ENCODE results near the gene UBE4B. TPM values are rescaled to one million over a fixed set of nuclear protein-coding genes. Genes with fewer than 3 reads are reported as not detected.
A peak's percentile ranks its signal among the peaks of the same experiment; 100 is the strongest.
"Not testable (repeated sequence)": the region's sequence is repeated elsewhere in the genome, so short reads cannot be mapped to it uniquely, and the experiment has no call there.

UBE4B gene
- 10 to 100 TPM; 47.9 to 60.4 (median 53.0) TPM for polyA plus RNA-seq (ENCODE audit: insufficient read length in 4 of 4)

DNA sequence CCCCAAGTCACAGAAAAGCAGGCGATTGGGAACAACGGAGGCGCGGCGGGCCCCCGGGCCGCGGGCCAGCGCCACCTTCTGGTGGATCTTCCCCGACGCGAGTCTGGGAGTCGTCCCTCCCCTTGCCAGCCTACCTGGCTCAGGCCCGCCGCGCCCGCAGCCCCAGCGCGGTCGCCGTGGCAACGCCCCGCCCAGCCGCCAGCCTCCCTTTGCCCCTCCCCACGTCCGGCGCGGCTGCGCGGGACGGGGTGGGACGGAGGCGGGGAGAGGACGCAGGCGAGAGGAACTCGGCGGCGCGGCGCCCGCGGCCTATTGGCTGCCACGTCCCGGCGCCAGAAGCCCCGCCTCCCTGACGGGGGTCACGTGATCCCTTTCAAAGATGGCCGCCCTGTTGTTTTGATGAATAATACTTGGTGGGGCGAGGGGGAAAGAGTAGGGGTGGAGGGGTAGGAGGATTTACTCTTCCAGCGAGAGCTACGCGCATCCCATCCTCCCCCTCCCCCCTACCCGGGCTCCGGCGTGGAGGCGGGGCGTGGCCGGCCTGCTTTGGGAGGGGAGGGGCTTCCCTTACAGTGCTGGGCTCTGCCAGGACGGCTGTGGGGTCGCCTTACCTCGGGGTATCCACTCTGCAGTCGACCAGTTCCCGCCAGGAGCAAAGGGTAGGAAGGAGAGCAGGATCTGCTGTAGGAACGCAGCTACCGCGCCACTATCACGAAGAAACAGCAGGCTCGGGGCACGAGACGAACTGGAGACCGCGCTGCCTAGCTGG lies at the start of gene UBE4B:
Gene UBE4B (plus strand): TSS at position 369 of the 769 bp plus-strand sequence. CDS start 713 bp downstream, outside the sequence.
- peak; percentile 88 to 98 (median 96) for DNase-seq (ENCODE audit: low read depth in 4 of 4, low spot score in 2 of 4)

DNA sequence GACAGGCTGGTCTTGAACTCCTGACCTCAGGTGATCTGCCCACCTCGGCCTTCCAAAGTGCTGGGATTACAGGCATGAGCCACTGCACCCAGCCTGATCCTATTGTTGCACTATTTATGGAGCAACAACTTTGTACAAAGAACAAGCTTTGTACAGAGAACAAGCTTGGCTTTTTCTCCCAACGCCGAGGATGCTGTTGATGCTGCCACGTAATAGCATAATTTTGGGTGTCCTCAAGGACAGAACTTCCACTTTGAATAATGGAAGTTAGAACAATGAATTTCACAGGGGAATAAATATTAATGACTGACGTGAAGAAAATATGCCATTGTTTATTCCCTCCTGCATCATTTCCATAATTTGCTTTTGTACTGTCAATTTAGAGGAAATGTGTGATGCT lies 48.5 kb upstream of the UBE4B start:
- no peak for DNase-seq (ENCODE audit: low read depth in 4 of 4, low spot score in 2 of 4)

DNA sequence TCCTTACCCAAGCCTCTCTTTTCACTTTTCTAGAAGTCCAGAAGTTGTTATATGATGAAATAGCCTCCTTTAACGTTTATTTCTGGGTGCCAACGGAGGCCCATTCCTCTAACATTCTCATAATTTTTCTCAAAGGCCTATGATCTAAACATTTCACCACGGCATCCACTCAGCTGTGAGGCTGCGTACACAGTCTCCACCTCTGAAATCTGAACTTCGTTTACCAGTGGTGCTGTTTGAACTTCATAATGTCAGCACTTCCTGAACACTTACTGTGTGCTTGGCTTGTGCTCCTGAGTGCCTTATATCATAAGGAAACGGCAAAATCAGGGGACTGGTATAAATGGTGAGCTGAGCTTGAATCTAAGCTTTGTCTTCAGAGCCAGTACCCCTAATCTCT lies 47.8 kb upstream of the UBE4B start:
- no peak for DNase-seq (ENCODE audit: low read depth in 4 of 4, low spot score in 2 of 4)

DNA sequence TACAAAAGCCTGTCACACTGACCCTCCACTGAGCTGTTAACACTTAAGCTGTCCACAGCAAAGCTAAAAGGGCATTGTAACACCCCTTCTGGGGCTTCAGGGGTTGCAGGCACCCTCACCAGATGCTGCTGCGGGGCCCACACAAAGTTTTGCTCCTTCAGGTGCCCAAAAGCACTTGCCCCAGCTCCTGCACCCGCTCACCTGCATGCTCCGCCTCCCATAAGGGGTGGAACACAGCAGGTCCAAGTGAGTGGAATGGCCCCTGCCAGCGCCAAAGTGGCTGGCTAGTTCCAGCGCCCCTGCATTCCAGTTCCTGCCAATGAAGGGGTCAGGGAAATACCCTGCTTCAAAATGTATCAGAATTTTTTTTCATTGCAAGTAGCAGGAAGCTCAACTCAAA lies 43.0 kb upstream of the UBE4B start:
- DNase-seq (ENCODE audit: low read depth in 4 of 4, low spot score in 2 of 4), result no peak

DNA sequence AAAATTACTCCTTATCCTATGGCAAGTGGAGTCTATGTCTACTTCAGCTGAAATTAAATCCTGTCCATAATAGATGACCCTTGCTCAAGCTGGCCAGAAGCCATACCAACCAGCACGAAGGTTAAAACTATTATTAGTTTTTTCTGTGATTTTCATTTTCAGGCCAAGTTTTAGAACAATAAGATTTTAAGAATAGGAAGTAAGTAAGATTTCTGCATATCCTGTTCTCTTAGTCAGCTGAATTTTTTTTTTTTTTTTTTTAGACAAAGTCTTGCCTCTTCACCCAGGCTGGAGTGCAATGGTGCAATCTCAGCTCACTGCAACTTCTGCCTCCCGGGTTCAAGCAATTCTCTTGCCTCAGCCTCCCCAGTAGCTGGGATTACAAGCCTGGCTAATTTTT lies 41.8 kb upstream of the UBE4B start:
- DNase-seq (ENCODE audit: low read depth in 4 of 4, low spot score in 2 of 4), result no peak

DNA sequence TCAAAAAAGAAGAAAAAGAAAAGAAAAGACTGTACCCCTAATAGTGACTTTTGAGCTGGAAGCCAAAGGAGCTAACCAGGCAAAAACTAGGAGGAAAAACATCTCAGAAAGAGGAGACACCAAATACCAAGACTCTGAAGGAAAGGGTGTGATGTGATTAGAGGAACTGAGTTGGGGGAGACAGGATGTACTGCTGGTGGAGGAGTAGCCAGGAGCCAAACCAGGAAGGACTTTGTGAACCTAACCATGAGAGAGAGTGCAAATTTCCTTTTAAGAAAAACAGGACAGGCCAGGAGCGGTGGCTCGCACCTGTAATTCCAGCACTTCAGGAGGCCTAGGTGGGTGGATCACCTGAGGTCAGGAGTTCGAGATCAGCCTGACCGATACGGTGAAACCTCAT lies 39.8 kb upstream of the UBE4B start:
- no peak for DNase-seq (ENCODE audit: low read depth in 4 of 4, low spot score in 2 of 4)

DNA sequence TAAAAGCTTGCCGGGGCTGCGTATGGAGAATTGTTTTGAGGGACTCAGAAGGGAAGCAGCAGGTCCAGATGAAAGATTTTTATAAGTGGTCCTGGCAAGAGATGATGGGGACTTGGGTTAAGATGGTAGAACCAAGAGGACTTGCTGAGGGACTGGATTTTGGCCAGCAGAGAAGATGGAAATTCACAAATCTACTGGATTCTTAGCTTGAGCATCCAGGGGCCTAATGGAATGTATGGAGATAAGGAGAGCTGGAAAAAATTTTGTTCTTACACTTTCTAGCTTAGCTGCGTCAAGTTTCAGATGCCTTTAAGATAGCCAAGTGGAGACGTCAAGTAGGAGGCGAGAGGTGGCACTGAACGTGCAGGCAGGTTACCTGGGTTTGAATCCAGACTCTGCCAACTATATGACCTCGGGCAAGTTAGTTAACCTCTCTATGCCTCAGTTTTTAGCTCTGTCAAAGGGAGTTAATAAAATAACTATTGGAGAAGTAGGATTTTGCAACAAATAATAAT lies 39.1 kb upstream of the UBE4B start:
- no peak for DNase-seq (ENCODE audit: low read depth in 4 of 4, low spot score in 2 of 4)

DNA sequence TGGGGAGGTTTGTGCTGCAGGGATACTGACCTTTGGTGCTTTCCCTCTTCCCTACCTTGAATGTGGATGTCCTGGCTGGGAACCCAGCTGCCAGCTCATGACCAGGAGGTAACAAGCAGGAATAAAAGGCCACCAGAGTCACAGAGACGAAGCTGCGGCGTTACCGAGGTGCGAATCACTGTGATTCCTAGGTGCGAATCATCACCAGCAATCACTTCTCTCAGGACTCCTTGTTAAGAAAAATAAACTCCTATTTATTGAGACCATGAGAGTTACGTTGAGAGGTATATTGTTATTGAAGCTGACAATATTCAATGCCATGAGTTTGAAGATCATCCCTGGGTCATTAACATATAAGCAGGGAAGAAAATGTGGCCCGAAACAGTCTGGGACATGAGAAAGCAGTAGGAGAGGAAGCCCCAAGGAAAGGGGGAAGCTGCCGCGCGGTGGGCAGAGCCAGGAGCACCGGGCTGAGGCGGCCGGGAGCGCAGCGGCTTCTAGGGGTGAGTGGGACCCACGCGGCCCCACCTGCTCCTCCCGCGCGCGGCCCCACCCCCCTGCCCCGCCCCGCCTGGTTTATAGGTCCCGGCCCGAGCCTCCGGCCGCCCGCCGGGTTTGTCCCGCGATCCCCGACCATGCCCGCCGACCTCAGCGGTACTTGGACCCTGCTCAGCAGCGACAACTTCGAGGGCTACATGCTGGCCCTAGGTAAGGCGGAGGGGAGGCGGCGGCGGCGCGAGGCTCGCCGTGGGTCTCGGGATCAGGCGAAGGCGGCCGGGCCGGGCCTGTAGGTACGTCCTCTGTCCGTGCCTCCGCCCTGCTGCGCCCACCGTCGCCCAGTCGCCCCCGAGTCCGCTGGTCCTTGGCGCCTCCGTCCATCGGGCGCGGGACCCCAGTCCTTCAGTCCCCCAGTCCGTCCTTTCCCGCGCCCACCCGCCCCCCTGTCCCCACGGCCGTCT lies 35.9 kb upstream of the UBE4B start, which contains the start of gene RBP7:
Gene RBP7 (plus strand): TSS at position 605 of the 959 bp plus-strand sequence. CDS start 31 bp downstream, at position 636.
- no peak for DNase-seq (ENCODE audit: low read depth in 4 of 4, low spot score in 2 of 4)

DNA sequence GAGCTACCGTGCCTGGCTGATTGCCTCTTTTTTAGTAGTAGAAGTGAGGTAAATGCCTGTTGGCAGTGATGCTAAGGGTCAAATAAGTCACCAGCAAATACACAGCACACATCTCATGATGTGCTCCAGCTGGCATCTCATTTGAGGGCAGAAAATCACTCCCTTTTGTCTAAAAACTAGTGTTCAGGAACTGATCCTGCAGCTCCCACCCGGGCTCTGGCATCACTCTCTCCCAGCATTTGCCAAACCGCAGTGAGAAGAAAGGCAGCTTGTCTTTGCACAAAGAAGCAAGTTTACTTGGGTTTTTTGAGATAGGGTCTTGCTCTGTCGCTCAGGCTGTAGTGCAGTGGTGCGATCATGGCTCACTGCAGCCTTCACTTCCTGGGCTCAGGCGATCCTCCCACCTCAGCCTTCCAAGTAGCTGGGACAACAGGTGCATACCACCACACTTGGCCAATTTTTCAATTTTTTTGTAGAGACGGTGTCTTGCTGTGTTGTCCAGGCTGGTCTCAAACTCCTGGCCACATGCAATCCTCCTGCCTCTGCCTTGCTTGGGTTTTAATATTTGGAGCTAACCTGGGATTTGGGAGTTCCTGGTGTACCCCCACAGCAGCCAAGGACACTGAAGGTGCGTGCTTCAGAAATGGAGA lies 31.6 kb upstream of the UBE4B start:
- DNase-seq (ENCODE audit: low read depth in 4 of 4, low spot score in 2 of 4), result no peak

DNA sequence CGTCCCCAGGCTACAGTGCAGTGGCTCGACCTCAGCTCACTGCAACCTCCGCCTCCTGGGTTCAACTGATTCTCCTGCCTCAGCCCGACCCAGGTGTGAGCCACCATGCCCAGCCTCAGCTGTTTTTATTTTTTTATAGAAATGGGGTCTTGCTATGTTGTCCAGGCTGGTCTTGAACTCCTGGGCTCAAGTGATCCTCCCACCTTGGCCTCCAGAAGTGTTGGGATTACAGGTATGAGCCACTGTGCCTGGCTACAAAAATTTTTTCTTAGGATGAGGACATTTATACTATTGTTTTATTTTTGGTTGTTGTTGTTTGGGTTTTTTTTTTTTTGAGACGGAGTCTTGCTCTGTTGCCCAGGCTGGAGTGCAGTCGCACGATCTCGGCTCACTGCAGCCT lies 27.5 kb upstream of the UBE4B start:
- not testable (repeated sequence) for DNase-seq (ENCODE audit: low read depth in 4 of 4, low spot score in 2 of 4)

DNA sequence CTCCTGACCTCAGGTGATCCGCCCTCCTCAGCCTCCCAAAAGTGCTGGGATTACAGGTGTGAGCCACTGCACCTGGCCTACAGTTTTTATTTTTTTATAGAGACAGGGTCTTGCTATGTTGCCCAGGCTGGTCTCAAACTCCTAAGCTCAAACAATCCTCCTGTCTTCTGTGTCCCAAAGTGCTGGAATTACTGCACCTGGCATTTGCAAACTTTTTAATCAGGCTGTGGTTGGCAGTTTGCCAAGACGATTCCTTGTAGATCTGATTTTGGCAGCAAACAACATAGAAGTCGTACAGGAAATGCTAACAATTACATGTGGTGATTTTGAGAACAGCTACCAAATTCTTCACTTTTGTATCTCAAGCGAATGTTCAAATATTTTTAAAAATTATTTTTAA lies 25.6 kb upstream of the UBE4B start:
- no peak for DNase-seq (ENCODE audit: low read depth in 4 of 4, low spot score in 2 of 4)

DNA sequence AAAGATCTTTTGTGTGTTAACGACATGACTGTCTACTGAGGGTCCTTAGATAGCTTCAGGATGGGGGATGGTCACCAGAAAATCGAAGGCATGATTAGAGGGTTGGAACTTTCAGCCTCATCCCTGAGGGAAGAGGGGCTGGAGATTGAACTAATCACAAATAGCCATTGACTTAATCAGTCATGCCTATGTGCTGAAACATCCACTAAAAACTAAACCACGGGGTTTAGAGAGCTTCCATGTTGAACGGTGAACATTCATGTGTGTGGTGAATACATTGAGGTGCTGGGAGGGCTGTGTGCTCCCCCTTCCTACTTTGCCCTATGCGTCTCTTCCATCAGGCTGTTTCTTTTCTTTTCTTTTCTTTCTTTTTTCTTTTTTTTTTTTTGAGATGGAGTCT lies 18.7 kb upstream of the UBE4B start:
- DNase-seq (ENCODE audit: low read depth in 4 of 4, low spot score in 2 of 4), result no peak

DNA sequence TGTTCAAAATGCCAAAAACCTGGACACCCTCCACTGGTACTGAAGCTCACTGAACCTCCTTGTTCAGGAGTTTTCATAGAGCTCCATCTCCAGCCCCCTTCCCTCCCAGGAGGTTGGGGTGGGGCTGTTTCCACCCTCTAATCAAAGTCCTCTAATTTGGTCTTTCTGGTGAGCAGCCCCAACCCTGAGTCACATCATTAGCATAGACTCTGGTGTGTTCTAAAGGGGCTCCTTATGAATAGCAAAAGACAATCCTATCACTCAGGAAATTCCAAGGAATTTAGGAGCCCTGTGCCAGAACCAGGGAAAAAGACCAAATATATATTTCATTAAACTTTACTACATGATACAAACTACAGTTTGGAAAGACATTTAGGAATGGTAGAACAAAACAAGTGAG lies 13.2 kb upstream of the UBE4B start:
- no peak for DNase-seq (ENCODE audit: low read depth in 4 of 4, low spot score in 2 of 4)

DNA sequence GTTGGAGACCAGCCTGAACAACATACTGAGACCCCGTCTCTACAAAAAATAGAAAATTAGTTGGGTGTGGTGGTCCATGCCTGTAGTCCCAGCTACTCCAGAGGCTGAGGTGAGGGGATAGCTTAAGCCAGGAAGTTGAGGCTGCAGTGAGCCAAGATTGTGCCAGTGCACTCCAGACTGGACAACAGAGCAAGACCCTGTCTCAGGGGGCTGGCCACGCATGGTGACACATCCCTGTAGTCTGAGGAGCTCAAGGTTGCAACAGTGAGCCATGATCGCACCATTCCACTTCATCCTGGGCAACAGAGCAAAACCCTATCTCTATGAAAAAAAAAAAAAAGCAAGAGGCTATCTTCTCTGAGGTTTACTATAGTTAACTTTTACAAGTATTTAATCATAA lies 12.7 kb upstream of the UBE4B start:
- no peak for DNase-seq (ENCODE audit: low read depth in 4 of 4, low spot score in 2 of 4)

DNA sequence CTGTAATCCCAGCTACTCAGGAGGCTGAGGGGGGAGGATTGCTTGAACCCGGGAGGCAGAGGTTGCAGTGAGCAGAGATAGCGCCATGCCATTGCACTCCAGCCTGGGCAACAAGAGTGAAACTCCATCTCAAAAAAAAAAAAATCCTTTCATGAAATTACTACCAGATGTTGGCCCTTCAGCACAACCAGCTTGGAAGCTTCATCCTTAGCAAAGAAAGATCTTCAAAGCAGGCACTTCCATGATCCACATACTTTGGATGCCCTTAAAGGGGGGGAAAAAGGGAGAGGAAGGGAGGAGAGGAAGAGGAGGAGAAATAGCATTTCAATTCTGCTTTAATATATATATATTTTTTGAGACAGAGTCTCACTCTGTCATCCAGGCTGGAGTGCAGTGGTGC lies 12.1 kb upstream of the UBE4B start:
- not testable (repeated sequence) for DNase-seq (ENCODE audit: low read depth in 4 of 4, low spot score in 2 of 4)

DNA sequence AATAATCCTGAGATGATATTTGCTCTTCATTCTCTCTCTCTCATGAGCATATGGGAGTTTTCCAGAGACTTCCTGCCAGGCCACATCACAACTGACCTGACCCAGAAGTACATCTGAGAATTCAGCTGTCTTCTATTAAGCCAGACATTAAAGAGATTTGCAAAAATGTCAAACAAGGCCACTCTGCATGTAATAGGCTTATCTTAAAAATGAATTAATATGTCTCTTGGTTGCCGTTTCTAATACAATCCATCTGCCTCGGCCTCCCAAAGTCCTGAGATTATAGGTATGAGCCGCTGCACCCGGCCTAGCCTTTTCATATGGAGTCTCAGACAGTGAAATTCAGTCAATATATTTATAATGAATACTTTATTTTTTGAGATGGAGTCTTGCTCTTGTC lies 10.8 kb upstream of the UBE4B start:
- DNase-seq (ENCODE audit: low read depth in 4 of 4, low spot score in 2 of 4), result not testable (repeated sequence)

DNA sequence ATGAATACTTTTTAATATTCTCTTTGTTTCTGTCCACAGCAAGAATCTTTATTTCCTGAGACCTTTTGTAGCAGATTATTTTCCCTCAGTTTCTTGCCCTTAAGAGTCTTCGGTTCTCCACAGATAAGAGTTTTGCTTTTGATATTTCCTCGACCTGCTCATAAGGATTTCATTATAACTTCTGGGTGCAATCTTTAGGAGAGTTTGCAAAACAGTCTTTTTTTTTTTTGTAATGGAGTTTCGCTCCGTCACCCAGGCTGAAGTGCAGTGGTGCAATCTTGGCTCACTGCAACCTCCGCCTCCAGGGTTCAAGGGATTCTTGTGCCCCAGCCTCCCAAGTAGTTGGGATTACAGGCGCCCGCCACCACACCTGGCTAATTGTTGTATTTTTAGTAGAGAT lies 10.1 kb upstream of the UBE4B start:
- DNase-seq (ENCODE audit: low read depth in 4 of 4, low spot score in 2 of 4), result no peak

DNA sequence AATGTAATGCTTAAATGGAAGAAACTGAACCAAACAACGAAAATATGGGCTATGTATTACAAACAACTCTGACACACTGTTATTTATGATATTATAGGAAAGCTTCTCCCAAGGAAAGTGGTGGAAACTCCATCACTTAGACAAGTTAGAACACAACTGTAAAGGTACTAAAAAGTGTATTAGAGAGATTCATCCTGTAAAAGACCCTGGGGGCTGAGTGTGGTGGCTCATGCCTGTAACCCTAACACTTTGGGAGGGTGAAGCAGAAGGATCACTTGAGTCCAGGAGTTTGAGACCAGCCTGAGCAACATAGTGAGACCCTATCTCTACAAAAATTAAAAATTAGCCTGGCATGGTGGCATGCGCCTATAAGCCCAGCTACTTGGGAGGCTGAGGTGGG lies 7.4 kb upstream of the UBE4B start:
- DNase-seq (ENCODE audit: low read depth in 4 of 4, low spot score in 2 of 4), result no peak

DNA sequence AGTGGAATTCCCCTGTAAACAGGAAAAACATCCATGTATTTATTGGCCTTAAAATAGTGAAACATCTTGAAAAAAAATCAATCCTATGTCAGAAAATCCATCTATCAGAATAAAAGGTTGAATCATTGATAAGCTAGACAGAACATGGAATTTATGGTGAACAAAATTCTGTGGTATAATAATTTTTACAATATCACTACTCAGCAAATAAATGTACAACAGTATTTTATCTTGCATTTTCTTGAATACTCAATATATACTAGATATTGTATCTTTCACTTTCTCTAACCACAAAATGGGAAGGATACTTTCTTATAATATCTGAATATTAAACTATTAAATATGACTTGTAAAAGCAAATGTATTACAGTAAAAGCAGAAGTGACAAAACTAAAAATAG lies 5.7 kb upstream of the UBE4B start:
- DNase-seq (ENCODE audit: low read depth in 4 of 4, low spot score in 2 of 4), result no peak

DNA sequence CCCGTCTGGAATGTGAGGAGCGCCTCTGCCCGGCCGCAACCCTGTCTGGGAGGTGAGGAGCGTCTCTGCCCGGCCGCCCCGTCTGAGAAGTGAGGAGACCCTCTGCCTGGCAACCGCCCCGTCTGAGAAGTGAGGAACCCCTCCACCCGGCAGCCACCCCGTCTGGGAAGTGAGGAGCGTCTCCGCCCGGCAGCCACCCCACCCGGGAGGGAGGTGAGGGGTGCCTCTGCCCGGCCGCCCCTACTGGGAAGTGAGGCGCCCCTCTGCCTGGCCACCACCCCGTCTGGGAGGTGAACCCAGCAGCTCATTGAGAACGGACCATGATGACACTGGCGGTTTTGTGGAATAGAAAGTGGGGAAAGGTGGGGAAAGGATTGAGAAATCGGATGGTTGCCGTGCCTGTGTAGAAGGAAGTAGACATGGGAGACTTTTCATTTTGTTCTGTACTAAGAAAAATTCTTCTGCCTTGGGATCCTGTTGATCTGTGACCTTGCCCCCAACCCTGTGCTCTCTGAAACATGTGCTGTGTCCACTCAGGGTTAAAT lies 3.7 kb upstream of the UBE4B start:
- not testable (repeated sequence) for DNase-seq (ENCODE audit: low read depth in 4 of 4, low spot score in 2 of 4)

Measured in left renal cortex interstitium (tissue), 4 donors.